HG02642 (cell line): ENCODE data around the gene HMGA1.
"Not testable (repeated sequence)": the region's sequence is repeated elsewhere in the genome, so short reads cannot be mapped to it uniquely, and the experiment has no call there.

Experiments used
- ATAC-seq: cut with Tn5 transposase; IDR thresholded peaks from one replicate; pipeline ENCODE4 v1.9.1; 2021; ENCODE audit warnings: mild to moderate bottlenecking; ENCODE audit not compliant: unreplicated experiment, poor library complexity

HMGA1 gene

DNA sequence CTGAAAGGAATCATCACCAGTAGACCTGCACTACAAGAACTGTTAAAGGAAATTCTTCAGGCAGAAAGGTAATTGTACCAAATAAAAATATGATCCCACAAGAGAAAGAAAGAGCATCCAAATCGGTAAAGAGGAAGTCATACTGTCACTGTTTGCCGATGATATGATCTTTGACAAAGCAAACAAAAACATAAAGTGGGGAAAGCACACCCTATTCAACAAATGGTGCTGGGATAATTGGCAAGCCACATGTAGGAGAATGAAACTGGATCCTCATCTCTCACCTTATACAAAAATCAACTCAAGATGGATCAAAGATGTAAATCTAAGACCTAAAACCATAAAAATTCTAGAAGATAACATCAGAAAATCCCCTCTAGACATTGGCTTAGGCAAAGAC, 15.7 kb downstream of the HMGA1 start:
- not testable (repeated sequence) for ATAC-seq

DNA sequence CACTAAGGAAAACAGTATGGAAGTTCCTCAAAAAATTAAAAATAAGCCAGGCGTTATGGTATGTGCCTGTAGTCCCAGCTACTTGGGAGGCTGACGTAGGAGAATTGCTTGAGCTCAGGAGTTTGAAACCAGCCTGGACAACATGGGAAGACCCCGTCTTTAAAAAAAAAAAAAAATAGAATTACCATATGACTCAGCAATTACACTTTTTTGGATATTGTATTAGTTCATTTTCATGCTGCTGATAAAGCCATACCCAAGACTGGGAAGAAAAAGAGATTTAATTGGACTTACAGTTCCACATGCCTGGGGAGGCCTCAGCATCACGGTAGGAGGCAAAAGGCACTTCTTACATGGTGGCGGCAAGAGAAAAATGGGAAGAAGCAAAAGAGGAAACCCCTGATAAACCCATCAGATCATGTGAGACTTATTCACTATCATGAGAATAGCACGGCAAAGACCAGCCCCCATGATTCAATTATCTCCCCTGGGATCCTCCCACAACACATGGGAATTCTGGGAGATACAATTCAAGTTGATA, 22.9 kb downstream of the HMGA1 start:
- no peak for ATAC-seq

DNA sequence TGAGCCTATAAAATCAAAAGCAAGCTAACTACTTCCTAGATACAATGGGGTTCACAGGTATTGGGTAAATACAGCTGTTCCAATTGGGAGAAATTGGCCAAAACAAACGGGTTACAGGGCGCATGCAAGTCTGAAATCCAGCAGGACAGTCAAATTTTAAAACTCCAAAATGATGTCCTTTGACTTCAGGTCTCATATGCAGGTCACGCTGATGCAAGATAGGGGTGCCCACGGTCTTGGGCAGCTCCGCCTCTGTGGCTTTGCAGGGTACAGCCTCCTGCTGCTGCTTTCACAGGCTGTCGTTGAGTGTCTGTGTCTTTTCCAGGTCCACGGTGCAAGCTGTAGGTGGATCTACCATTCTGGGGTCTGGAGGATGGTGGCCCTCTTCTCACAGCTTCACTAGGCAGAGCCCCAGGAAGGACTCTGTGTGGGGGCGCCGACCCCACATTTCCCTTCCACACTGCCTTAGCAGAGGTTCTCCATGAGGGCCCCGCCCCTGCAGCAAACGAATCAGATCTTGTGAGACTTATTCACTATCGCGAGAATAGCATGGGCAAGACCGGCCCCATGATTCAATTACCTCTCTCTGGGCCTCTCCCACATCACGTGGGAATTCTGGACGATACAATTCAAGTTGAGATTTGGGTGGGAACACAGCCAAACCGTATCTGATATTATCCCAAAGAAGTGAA, 24.0 kb downstream of the HMGA1 start:
- no peak for ATAC-seq

DNA sequence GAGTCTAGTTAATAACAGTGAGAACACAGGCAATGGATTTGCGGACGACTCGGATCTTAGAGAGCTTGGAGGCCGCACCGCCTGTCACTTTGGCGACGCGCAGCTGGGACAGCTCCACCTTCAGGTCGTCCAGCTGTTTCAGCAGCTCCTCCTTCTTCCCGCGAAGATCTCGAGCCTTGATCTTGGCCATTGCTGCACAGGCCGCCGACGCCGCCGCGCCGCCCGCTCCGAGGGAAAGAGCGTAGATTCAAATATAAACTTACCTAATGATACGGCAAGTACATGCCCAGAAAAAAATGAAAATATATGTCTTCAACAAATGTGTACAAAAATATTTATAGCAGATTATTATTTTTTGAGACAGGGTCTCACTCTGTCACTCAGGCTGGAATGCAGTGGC, 26.8 kb downstream of the HMGA1 start:
- not testable (repeated sequence) for ATAC-seq

- no peak for ATAC-seq
Measured at GRCh38 chr6:34267746-34268145, 31.1 kb downstream of the HMGA1 start.

GRCh38 chr6:34269132-34269531, 32.5 kb downstream of the HMGA1 start:
- ATAC-seq: not testable (repeated sequence)

GRCh38 chr6:34269658-34270341, 33.1 kb downstream of the HMGA1 start:
- not testable (repeated sequence) for ATAC-seq

- ATAC-seq: no peak
Measured at GRCh38 chr6:34272013-34272926, 35.6 kb downstream of the HMGA1 start.

- ATAC-seq: no peak
Measured at GRCh38 chr6:34273242-34273805, 36.7 kb downstream of the HMGA1 start.

DNA sequence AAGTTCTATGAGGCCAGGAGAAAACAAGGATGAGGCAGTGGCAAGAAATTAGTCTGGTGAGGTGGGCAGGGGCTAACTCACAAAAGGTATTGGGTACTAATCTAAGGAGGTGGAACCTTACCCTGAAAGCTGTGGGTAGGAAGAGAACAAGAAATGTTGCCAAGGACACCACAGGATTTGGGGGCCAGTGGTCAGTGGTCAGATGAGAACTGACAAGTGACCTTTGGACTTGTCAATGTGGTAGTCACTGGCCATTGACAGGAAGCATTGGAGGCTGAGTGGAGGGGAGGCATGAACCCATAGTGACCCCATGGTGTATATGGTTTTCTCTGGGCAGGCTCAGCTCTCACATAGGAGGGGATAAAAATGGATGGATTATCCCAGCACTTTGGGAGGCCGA, 37.5 kb downstream of the HMGA1 start:
- ATAC-seq: no peak

DNA sequence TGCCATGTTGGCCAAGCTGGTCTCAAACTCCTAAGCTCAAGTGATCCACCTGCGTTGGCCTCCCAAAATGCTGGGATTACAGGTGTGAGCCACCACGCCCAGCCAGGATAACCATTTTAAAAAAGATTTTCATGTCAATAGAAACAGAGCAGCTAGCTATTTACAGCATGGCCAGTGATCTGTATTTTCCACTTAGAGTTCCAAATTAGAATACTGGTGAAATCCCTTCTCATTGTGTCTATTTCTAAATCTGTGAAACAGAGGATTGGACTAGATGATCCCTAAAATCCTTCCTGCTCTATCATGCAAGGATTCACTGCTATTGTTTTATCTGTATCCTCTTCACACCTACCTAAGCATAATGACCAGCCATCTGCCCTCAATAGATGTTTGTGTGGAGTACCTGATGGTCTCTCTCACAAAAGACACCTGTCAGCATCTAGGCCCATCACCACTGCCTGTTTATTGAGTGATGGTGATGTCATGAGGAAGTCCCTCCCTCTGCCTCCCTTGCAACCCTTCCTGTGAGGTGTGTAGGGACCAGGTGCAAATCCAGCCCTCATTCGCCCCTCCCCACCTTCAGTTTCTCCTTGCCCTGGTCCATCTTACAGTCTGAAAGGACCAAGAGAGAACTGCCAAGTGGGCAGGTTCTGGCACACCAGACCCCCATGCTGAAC, 38.6 kb downstream of the HMGA1 start:
- no peak for ATAC-seq

- ATAC-seq: no peak
Measured at GRCh38 chr6:34276191-34276590, 39.5 kb downstream of the HMGA1 start.

DNA sequence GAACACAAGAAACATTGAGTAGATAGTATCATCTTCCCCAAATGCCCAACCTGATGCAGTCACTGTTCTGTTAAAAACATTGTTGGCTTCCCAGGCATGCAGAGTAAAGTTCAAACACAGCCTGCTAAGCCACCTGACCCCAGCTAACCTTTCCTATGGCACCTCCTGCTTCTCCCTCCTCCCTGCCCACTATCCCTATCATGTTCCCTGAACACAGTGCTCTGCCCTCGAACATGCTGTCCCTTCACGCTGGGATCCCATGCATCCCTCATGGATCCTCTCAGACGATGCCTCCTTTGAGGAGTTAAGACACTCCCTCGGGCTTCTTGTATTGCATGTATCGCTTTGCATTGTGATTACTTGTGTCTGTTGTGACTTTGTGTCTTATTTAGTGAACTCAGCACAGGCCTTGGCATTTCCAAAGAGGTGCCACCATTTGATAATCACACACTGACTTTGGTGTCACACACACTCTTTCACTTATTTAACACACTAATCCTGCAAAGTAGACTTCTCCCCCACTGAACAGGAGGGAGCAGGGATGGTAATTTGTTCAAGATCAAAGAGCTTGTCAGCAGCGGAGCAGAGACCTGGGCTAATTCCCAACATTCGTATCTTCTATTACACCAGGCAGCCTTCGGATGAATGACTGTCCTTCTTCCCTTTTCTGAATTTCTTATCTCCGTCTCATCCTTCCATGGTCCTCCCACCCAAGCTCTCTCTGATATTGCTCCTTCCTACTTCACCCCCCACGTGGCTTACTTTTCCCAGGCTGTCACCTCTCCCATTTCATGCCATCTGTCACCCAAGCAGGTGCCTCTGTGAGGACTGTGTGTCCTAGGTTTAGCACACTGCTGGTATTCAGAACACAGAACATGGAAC, 40.4 kb downstream of the HMGA1 start:
- ATAC-seq: no peak

- ATAC-seq: no peak
Measured at GRCh38 chr6:34277763-34278112, 41.1 kb downstream of the HMGA1 start.

GRCh38 chr6:34278833-34279232, 42.2 kb downstream of the HMGA1 start:
- no peak for ATAC-seq

DNA sequence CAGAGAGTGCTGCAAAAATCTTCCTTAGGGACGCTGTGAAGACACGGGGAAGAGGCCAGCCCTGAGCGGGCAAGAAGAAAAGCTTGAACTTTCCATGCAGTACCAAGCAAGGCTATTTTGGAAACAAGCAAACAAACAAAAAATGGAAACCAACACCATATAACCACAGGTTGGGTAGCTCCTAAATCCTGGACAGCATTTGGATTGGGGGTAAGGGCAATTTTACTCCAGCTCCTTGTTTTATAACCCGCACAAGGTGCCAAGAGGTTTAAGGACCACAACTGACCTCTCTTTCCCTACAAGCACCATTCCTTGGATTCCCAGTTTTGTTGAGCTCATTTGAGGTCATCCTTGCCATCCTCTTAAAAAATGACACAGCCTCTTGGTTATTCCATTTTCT, 43.5 kb downstream of the HMGA1 start:
- ATAC-seq: no peak

DNA sequence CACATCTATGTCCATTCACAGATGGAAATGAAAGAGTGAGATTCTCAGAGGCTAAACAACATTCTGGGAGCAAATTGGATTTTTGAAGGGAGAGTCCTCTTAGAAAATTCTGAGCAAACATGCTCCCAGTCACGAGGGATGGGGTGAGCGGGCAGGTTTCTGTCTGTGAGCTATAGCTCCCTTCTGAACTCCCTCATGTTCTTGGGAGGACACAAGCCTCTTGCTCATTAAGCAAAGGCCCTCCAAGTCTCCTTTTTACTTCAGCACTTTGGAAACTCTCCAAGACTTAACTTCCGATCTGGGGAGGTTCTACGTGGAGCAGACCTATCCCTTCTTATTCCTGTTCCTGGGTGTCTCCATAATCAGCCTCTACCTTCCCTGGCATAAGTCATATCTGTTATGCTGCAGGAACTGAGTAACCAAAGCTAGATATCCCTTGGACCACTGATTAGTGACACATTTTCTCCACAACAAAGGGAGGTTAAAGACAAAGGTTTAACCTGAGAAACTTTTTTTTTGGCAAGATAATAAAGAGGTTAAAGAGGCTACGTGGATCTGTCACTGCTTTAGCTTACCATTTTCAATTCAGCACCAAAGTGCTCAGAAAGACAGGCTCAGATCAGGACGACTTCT, 45.1 kb downstream of the HMGA1 start:
- ATAC-seq: no peak

DNA sequence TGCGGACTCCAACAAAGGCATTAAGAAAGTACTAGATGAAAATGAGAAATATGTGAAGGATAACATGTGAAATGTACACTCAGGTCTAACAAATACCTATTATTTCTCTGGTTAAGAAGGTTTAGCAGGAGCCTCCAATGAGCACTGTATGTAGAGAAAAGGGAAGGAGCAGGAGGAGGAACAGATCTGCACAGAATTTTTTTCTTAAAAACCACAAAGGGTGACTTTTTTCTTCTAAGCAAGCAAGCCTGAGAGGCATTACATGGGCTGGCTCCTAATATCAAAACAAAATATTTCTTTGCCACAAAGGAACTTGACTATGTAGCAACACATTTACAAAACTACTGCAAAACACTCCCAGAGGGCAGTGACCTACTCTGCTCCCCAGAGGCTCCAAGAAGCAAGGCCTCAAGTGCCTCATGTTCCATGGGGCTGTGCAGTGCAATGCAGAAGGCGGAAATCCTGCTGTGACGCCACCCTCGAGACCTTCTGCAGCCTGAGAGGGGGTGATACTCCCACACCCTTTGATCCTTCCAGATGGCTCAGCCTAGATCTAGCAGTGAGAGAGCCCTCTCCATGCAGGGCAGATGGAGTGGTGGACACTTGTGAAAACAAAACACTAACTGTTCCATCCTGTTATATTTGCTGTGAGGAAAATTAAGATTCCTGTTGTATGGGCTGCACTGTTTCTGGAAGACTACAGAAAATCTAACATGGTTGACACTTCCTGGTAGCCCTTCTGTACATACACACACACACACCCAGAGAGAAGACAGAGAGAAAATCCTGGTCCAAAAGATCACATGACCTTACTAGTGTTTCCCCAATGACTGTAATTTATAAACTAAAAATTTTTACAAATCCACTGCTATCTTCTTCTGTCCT, 48.1 kb downstream of the HMGA1 start:
- no peak for ATAC-seq
